Suprapubic skin (tissue), 3 donors: Measurements from ENCODE around the gene PPP2R3B.

Experiments used
- POLR2AphosphoS5 ChIP-seq, 3 donors: sonication (generic); formaldehyde crosslinking; IDR thresholded peaks; one replicate each; pipeline ENCODE4 v1.6.1; 2017; ENCODE audit warnings: antibody characterized with exemption in 3 of 3
- TF ChIP-seq, protein P1 (sequence below), 2 donors: fragments of 200-600 bp in 1 of 2; fragments of 450-650 bp in 1 of 2; sonication (generic) in 1 of 2; IDR thresholded peaks; one replicate each; pipeline ENCODE4 v1.5.1; 2016 to 2019; ENCODE audit warnings: antibody characterized with exemption in 2 of 2, mild to moderate bottlenecking in 1 of 2, moderate library complexity in 1 of 2

DNA sequence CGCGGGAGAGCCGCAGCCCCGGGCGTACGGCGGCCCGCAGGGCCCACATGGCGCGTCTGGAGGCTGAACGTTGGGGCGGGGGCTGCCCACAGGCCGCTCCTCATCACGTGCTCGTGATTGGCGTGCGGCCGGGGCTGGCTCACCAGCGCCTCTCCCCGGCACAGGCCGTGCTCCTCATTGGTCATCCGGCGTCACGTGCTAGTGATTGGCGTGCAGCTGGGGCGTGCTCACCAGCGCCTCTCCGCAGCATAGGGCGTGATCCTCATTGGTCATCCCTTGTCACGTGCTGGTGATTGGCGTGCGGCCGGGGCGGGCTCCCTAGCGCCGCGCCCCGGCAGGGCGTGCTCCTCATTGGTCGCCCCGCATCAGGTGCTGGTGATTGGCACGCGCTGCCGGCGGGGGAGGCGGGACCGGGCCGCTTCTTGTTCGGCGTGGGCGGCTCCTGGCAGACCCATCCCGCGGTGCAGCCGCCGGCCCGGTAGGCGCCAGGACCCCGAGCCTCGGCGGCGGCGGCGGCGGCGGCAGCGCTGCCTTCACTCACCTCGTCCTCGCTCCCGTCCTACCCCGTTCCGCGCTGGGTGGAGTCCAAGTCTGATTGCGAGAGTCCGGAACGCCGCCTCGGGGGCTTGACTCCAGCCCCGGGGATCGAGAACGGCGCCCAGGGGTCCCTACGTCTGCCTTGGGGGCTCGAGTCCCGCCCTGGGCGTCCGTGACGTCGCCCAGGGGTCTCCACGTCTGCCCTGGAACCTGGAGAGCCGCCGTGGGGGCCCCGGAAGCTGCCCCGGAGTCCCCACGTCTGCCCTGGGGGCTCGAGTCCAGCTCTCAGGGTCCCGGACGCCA, 67.7 kb downstream of the PPP2R3B start, which contains the start of gene GTPBP6:
- peak; percentile 15 to 85 (median 63) for TF ChIP-seq POLR2AphosphoS5 (IDR thresholded peaks at IDR 0.05)
- TF ChIP-seq, protein P1, sequence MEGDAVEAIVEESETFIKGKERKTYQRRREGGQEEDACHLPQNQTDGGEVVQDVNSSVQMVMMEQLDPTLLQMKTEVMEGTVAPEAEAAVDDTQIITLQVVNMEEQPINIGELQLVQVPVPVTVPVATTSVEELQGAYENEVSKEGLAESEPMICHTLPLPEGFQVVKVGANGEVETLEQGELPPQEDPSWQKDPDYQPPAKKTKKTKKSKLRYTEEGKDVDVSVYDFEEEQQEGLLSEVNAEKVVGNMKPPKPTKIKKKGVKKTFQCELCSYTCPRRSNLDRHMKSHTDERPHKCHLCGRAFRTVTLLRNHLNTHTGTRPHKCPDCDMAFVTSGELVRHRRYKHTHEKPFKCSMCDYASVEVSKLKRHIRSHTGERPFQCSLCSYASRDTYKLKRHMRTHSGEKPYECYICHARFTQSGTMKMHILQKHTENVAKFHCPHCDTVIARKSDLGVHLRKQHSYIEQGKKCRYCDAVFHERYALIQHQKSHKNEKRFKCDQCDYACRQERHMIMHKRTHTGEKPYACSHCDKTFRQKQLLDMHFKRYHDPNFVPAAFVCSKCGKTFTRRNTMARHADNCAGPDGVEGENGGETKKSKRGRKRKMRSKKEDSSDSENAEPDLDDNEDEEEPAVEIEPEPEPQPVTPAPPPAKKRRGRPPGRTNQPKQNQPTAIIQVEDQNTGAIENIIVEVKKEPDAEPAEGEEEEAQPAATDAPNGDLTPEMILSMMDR (IDR thresholded peaks at IDR 0.05) = no peak
